HG03095 (cell line): ENCODE results near the gene PLD5.
"Not testable (repeated sequence)": the region's sequence is repeated elsewhere in the genome, so short reads cannot be mapped to it uniquely, and the experiment has no call there.

ENCODE experiments used
- ATAC-seq: cut with Tn5 transposase; IDR thresholded peaks from one replicate; pipeline ENCODE4 v1.9.1; 2021; ENCODE audit warnings: moderate library complexity; ENCODE audit not compliant: unreplicated experiment

PLD5 gene

DNA sequence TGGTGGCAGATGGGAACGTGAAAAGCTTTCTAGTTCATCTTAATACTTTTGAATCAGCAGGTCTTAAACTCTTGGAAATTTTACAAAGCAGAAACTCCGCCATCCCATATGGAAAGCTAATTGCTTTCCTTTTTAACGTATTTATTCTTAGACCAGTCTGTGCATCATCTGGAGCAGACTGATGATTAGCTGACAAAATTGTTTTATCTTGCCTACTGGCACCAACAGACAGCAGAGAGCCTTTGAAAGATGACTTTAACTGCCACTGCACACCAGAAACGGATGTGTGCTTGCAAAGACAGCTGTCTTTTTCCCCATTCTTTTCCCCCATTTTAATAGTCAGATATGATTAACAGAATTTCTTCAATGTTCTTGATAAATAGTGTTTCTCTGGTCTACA, 97.0 kb downstream of the PLD5 start:
- no peak for ATAC-seq

DNA sequence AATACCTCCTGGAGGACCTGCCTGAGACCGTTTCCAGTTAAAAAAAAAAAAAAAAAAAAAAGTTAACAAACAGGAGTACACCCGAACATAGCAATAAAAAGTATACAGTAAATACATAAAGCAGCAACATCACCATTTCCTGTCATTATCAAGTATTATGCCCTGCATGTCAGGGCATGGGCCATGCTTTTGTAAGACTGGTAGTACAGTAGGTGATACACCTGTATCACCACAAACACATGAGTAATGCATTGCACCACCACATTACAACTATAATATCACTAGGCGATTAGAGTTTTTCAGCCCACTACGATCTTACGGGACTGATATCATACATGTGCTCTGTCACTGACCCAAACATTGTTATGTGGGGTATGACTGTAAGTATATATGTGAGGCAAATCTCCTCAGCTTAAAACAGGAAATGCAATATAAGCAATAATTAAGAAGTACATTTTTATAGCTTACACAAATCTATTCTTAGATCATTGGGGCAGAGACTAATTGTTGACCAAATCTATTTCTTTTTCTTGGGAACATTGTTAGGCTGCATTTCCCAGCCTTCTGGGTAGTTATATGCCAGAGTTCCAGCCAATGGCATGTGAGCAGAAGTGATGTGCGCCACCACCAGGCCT, 98.1 kb downstream of the PLD5 start:
- no peak for ATAC-seq

DNA sequence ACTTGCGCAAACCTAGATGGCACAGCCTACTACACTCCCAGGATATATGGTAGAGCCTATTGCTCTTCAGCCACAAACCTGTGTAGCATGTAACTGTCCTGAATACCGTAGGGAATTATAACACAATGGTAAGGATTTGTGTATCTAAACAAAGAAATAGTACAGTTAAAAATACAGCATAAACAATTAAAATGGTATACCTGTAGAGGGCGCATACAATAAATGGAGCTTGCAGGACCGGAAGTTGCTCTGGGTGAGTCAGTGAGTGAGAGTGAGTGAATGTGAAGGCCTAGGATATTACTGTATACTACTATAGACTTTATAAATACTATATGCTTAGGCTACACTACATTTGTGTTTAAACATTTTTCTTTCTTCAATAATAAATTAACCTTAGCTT, 99.3 kb downstream of the PLD5 start:
- no peak for ATAC-seq

DNA sequence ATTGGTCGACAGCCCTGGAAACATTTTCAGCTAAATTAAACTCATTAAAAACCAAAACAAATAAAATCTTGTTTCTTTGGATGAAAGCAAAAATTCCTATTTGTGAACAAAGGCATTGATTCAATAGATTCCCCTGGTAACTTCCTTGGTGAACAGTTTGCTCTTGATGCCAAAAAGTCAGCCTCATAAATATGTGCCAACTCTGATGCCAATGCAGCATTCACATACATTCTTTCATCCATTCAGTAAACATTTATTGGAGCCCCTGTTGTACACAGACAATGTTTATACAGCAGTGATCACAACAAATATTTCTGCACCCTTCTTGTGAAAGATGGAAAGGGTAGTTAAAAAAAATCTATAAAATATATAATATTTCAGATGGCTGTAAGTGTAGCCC, 107.8 kb downstream of the PLD5 start:
- no peak for ATAC-seq

DNA sequence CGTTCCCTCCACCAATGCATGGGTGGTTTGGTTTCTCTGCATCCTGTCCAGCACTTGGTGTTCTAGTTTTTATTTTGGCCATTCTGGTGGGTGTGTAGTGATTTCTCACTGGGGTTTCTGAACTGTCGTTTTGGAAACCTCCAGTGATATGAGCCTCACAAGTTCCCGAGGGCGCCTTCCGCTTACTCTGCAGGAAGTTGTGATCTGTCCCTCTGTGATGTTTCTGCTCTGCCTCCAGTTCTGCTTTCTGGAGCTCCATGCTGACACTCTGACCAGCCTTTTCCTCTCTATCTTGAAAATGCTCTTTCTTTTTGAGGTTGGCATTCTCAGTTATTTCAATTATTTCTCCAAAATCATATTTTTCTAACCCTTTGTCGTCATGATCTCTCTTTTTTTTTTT, 111.6 kb downstream of the PLD5 start:
- no peak for ATAC-seq

DNA sequence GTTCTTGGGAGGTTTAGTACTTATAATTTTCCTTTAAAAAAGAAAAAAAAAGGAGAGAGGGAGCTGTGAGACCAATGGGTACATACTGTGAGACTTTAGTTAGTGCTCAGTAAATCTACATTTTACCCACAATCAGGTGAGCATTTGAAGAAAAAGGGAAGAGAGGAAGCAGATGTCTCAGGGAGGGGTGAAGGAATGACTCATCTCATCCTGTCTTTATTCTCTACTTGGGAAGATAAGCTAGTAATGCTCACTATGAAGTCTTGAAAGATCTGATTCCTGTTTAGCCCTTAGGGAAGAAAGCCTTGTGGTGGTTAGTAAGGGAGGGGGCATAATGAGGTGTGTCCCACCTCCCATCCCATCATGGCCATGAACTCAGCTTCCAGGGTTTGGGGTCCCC, 112.6 kb downstream of the PLD5 start:
- no peak for ATAC-seq

DNA sequence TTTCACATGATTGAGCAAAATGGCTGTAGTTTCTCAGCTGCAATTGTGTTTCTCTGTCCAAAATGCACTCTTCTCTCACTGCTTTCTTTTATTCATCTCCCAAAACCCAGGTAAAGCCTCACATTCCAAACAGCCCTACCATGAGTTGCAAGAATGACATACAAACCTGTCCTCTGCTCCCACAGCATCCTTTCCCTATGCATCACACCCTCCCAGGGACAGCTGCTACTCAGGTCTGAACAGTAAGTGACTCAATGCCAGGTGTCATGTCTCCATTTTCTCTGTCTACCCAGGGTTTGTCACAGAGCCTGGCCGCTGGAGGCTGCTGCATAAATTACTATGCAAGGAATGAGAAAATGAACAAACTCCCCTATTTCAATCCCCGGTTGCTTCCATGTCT, 118.5 kb downstream of the PLD5 start:
- no peak for ATAC-seq

DNA sequence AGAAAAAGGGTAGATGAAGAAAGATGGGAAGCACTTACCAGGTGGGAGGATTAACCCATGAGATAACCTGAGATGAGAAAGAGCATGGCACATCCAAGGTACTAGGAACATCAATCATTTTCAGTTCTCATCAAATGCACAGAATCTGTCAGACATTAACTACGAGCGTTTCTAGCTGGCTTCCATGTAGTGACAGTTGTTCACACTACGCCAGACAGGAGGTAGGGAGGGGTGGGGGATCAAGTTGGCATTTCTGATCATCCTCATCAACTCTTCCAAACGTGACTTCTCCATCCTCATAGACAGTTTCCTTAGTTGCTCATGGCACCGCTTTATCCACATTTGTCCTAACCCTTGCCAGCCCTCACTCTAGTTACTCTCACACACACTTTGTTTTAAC, 120.2 kb downstream of the PLD5 start:
- ATAC-seq, result no peak

DNA sequence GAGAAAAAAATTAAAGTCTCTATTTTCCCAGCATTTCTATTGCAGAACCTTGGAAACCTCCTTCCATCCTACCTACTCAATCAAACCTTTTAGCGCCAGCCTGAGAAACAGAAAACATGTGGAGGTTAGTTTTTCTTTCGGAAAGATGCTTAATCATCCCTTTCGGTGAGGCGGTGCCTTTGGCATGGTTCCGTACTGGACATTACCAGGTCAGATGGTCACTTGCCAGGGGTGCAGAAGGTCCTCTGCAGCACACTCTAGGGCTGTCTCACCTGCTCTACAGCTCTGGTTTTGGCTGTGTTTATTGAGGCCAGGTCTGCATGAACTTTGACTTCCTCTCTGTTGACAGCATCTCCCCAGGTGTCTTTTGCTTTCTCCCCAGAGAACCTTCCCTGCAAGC, 121.5 kb downstream of the PLD5 start:
- ATAC-seq, result no peak

DNA sequence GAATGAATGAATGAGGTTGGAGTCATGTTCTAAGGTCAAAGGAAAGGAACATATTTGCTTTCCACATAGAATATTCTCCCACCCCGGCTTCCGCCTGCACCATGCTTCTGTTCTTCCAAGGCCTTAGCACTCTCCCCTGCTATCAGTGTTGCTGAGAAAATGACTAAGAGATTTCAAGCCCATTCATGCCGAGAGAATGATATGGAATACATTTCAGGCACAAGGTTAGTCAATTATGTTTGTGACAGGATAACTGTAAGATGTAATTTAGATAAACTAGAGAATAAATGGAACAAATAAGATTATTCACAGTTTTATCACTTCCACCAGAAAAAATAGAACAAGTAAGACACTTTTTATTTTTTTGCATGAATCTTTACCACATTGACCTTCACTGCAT, 122.6 kb downstream of the PLD5 start:
- ATAC-seq, result no peak

DNA sequence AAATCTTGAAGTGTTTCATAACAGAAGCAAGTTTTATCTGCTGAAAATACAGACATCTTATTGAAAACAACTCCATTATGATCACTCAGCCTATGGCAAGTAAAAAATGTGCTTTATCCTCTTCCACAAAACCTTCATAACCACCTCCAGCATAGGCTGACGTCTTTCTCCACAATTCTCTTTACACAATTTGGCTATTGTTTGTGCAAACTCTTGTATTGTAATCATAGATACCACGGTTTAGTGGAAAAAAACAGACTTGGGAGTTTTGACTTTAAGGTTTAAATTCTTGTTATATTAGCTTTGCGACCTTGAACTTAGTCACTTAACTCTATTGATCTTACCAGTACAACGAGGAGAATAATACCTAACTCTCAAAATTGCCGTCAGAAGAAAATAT, 126.1 kb downstream of the PLD5 start:
- ATAC-seq, result no peak

DNA sequence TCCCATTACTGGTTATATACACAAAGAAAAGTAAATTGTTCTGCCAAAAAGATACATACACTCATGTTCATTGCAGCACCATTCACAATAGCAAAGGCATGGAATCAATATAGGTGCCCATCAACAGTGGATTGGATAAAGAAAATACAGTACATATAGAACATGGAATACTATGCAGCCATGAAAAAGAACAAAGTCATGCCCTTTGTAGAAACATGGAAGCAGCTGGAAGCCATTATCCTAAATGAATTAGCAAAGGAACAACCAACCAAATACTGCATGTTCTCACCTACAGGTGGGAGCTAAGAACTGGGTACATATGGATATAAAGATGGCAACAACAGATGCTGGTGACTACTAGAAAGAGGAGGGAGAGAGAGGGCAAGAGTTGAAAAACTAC, 132.6 kb downstream of the PLD5 start:
- ATAC-seq, result no peak

DNA sequence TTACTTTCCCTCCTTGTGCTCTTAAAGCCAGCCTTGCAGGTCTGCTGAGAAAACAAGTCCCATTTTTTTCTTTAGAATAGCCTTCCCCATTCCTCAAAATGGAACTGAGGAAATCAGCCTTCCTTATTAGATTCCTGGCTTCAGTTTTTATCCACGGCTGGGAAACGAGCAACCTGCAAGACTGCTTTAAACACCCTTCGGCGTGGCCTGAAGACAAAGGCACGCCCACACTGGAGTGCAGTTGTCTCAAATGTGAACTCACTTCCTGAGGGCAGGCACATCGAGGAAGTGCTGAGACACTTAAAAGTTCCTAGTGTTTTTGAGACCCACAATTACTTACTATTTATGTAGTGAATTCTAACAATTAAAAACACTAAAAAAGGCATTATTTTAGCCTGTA, 148.4 kb downstream of the PLD5 start:
- not testable (repeated sequence) for ATAC-seq

DNA sequence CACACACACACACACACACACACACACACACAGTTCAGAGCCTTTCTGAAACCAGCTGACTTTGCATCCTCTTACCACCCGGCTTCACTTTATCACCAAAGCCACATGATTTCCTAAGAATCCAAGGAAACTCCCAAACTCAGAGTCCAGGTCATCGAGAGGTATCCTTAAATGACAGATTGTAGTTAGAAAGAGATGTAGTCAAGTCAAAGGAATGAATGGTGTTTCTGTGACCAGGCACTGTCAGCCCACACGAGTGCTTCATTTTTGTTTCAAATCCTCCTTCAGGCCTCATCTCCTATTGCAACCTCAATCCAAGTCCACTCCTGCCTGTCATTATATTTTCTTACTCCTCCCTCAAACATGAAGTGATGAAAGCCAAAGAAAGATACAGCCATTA, 174.1 kb downstream of the PLD5 start:
- not testable (repeated sequence) for ATAC-seq

DNA sequence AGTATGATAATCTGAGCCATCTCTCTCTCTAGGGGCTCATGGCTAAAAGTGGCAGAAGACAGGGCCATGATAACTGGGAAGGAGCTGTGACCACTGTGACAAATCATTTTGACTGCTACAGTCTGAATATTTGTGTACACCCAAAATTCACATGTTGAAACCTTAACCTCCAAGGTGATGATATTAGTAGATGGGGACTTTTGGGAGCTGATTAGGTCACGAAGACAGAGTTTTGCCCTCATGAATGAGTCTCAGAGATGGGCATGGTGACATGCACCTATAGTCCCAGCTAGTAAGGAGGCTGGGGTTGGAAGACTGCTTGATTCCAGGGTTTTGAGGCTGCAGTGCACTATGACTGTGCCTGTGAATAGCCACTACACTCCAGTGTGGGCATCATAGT, 174.9 kb downstream of the PLD5 start:
- ATAC-seq, result no peak

DNA sequence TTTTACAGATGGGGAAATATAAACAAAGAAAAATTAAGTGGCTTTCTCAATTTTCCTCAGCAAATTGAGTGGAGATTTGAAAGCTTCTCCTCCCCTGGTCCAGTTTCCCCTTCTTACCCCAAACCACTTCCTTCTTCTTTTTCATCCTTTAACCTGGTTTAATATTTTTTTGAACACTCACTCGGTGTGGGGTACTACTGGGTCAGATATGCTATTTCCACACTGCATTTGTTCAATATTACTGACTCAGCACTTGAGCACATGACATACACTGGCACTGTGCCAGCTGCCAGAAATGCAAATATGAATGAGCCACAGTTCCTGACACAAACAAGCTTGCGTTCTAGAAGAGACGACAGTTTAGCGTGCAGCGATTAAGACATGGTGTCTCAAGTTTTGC, 193.6 kb downstream of the PLD5 start:
- ATAC-seq, result peak; percentile 58

DNA sequence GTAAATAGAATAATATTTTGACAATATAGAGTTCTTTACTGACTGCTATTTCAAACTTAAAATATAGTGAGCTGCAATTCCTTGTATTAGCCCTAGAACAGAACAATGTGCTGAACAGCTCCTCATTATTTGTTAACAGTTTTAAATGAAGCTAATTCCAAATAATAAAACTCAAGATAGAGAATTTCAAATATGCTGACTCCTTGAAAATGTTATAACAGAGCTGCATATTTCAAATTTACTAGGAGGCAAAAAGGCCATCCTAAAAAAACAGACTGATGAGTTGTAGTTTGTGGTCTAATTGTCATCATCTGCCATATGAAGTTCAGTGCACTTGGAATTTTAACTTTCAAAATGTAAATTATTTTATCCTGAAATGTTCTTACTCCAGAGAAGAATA, 197.1 kb downstream of the PLD5 start:
- not testable (repeated sequence) for ATAC-seq

DNA sequence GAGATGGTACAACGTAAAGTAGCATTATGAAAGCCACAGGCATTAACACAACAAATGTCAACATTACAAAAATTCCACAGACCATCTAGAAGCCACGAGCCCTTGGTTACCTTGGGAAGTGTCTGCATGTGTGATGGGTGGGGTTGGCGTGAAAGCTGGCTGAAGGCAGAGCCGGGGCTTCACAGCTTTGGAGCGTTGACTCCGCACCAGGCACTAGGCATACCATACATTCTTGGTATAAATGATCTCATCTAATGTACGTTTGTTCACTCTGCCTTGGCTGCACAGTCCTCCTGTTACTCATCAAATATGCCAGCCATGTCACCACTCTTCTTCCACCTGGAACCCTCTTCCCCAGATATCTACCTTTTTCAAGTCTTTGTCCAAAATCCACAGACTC, 202.5 kb downstream of the PLD5 start:
- not testable (repeated sequence) for ATAC-seq

DNA sequence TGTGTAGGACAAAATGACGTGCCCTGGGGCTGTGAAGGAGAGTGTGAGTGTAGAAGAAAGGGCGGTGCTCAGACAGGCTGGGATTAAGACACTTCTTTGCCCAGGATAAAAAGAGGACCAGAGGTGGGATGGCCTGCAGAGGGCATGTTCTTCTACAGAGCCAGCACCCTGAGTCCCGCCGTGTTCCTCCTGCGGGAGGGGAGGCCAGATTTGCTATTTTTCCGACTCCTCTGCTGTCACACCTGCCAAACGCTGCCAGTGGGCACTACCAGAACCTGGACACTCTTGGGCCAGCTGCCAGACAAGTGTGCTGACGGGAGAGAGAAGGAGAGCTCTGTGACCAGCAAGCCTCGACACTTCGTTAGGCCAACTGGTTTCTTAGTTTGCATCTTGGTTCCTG, 206.4 kb downstream of the PLD5 start:
- ATAC-seq, result no peak

DNA sequence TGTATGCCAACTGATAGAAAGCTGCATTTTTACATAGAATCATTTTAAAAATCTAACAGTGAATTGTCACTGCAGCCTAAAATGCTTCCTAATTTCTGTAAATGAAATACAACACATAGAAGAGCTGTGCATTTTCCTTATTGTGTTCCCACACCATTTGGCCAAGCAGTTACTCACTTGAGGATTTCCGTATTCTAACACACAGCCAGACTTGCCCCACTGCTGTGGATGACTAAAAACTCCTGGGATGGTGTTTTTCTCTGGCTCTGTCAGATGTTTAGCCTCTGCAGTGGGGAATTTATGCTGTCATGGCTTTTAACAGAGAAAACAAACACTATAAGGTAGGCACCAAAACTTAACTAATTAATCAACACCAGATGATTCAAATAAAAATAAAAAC, 209.6 kb downstream of the PLD5 start:
- ATAC-seq, result not testable (repeated sequence)

DNA sequence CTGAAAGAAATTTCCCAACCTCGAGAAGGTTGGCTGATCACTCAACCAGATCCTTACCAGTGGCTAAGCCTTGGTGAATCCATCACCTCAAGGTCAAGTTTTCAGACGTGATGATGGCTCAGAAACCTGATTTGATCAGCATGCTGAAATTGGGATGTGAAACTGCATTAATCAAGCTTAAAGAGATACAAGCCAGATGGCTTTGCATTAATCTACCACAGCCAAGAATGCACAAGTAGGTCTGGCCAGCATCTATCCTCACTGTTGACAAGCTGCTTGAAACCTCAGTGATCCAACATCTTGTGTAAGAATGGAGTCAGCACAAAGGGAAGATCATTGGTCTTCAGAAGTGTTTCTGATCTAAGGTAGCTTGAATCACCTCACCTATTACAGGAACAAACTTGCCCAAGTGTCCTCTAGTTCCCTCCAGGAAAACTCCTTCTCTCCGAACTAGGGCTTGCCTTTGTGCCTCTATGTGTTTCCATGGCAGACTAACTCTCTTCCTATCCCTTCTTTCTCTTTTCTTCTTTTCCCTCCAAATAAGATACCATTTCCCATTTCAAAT, 210.3 kb downstream of the PLD5 start:
- ATAC-seq, result not testable (repeated sequence)

DNA sequence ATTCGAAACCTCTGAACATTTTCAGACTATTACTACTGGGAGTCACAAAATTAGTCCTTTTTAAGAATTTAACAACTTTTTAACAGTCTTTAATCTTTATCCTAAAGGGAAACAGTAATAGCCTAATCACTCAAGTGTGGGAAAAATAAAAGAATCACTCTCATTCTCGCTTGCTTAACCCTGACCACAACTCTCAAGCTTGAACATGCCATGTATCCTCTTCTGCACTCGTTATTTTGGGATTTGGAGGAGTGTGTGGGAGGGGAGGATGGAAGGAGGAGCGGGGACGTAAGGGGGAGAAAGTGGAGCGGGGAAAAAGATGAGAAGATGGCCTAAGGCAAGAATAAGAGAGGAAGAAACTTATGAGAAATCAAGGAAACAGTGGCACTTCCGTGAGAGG, 215.8 kb downstream of the PLD5 start:
- not testable (repeated sequence) for ATAC-seq

DNA sequence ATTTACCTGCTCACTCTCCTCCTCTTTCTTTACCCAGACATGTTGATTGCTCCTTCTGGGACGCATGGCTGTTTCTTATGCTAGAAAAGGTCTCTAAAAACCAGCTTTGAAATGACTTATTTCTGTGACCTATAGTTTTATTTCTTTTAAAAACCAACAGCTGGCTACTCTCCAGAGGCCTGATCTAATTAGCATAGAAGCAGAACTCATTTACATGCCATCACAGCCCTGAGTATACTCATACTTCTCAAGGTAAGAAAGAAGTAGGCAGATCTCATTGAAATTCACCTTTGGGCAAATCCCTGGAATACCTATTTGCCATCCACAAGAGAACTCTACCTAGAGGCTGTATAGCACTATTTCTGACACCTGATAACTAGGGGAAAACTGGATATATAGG, 230.7 kb downstream of the PLD5 start:
- ATAC-seq, result not testable (repeated sequence)
